ENCODE measurements around the gene SNX9.
"Not testable (repeated sequence)": the region's sequence is repeated elsewhere in the genome, so short reads cannot be mapped to it uniquely, and the experiment has no call there.

Gene SNX9

GRCh38 chr6:157927011-157927410, 104.0 kb downstream of the SNX9 start:
- no peak for DNase-seq (ENCODE audit: low read depth)

- DNase-seq (ENCODE audit: low read depth) = no peak
These were observed 105.4 kb downstream of the SNX9 start for GRCh38 chr6:157928428-157928827.

DNA sequence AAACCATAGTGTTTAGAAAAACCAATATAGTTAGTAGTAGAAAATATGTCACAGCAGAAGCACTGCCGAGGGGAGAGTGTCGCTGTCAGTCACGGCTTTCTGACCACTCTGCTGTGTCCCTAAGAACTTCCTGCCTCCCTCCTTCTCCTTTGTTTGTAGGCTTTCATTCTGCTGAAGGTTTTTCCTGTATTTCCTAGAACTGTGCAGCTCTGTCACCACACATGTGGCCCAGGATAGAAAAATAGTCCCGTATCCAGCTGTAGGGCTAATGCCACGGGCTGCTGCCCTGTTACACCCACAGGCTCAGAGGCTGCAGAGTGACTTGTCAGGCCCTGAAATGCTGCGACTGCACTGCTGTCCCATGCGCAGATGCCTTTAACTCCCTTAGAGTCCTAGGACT, 106.0 kb downstream of the SNX9 start:
- DNase-seq (ENCODE audit: low read depth) = no peak

- DNase-seq (ENCODE audit: low read depth) = no peak
These were observed 106.8 kb downstream of the SNX9 start for GRCh38 chr6:157929765-157930319.

DNA sequence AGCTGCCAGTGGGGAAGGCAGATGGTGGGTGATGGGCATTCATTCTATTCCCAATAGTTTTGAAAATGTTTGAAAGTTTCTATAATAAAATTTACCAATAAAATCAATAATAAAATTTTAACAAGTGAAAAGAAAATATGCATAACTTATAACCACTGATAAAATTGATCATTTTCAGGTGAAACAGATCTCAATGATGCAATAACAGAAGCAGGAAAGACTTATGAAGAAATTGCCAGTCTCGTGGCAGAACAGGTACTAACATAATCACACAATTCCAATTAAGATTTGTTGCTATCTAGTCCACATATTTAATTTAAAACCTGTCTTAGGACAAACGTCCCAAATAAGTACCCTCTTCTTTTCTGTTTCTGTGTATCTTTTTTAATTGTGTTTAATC, 112.7 kb downstream of the SNX9 start:
- DNase-seq (ENCODE audit: low read depth) = no peak

DNA sequence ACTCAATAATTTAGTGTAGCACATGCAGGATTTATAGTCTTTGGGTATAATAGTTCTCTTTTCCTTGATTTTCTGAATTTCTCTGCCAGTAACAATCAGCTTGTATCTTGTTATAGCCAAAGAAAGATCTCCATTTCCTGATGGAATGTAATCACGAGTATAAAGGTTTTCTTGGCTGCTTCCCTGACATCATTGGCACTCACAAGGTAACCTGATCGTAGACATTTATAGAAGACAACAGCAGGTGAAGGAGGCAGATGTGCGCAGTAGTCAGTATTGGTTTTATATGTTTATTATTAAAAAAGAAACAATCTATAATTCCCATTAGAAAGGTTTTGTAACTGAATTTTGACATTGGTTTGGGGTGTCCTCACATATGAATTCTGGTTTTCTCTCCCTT, 114.3 kb downstream of the SNX9 start:
- no peak for DNase-seq (ENCODE audit: low read depth)

DNA sequence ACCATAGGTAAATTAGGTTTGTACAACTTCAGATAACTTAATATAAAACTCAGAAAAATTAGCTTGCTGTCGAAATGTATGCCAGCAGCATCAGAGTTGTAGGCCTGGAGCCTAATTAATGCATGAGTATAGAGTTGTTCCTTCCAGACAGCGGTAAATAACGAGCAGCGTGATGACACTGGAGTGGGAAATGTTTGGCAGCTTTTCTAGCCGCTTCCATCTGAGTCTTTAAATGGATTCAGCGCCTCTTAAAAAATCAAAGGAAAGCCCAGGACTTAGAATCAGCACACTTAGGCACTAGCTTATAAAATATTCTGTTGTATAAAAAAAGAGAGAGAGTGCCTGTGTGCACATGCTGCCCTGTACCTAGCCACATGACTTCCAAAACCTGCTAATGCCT, 114.9 kb downstream of the SNX9 start:
- DNase-seq (ENCODE audit: low read depth) = no peak

- DNase-seq (ENCODE audit: low read depth) = not testable (repeated sequence)
These were observed 117.5 kb downstream of the SNX9 start for GRCh38 chr6:157940375-157941036.

- no peak for DNase-seq (ENCODE audit: low read depth)
These were observed 118.2 kb downstream of the SNX9 start for GRCh38 chr6:157941101-157941863.

GRCh38 chr6:157942351-157942750, 119.3 kb downstream of the SNX9 start:
- no peak for DNase-seq (ENCODE audit: low read depth)

DNA sequence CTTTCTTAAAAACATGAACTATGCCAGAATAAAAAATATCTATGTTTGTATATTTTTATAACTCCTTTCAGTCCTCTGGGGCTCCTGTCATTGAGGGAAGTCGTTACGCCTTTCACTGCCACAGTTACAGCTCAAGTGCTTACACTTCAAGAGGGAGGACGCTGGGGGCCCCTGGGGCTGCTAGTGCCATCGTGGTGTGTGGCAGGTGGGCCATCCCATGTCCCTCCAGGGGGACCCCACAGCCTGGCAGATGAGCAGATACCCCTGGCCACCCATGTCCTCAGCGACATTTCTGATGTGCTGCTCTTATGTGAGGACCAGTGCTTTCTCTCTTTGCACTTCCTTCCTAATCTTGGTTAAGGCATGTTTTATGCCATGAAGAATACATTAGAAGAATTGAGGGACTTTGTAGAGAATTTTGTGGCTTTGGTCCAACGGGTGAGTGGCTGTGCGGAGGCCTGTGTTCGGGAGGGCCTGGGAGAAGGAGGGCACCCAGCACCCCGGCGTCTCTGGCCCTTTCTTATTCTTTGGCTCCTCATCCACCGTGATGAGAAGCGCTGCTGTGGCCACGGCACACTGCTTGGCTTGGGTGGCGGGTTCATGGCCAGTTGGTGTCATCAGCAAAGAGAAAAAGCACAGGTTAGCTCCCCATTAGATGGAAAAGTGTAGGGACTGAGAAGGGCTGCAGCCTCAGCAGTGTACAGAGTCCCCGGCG, 120.4 kb downstream of the SNX9 start:
- DNase-seq (ENCODE audit: low read depth) = no peak

DNA sequence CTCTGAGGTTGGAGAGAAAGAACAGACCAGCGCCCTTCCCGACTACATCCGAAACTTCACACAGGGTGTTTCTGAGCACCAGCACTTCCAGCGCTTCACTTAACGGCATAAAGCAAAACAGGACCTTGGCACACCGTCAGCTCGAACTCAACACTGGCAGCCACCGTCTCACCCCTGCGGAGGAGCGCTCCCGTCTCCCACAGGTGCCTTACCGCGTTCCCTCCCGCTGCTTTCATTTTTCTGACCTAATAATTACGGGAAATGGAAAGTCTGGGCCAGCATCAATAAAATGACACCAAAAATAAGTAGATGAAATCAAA, 120.9 kb downstream of the SNX9 start:
- DNase-seq (ENCODE audit: low read depth) = no peak

DNA sequence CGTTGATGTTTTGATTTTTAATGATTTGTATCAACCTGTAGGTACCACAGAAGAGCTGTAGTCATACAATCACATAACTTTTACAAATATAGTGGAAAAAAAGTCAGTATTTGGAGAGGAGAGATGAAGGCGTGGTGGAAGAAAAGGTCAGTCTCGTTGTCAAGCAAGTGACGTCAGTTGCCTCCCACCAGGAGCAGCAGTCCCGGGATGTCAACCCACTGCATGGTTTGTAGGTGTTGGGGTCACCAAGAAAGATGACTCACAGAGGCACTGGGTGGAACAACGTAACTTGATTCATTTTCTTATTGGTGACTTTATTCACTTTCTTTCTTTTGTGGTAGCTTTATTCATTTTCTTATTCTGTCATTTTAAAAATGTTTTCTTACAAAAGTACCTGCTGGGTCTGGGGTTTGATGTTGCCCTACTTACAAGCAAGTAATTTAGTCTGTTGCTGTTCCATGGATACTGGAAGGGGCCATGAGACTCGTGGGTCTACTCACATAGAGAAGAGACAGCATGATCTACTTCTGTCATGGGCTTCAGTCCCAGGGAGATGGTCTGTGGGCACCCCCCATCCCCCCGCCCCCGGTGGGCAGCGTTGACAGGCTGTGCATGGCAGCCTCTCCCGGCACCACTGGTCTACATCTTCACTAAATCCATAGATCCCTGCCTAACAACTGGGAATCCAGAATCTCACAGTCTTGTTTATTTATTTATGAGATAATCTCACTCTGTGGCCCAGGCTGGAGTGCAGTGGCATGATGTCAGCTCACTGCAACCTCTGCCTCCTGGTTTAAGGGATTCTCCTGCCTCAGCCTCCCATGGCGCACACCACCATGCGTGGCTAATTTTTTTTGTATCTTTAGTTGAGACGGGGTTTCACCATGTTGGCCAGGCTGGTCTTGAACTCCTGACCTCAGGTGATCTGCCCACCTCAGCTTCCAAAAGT, 122.2 kb downstream of the SNX9 start:
- no peak for DNase-seq (ENCODE audit: low read depth)

GRCh38 chr6:157946053-157946617, 123.1 kb downstream of the SNX9 start:
- DNase-seq (ENCODE audit: low read depth) = no peak

- peak; percentile 17 for DNase-seq (ENCODE audit: low read depth)
These were observed 124.0 kb downstream of the SNX9 start for GRCh38 chr6:157946865-157947532.

DNA sequence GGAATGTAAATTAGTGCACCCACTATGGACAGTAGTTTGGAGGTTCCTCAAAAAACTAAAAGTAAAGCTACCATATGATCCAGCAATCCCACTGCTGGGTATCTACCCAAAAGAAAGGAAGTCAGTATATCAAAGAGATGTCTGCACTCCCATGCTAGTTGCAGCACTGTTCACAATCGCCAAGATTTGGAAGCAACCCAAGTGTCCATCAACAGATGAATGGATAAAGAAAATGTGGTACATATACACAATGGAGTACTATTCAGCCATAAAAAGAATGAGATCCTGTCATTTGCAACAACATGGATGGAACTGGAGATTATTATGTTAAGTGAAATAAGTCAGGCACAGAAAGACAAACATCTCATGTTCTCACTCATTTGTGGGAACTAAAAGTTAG, 127.9 kb downstream of the SNX9 start:
- not testable (repeated sequence) for DNase-seq (ENCODE audit: low read depth)

DNA sequence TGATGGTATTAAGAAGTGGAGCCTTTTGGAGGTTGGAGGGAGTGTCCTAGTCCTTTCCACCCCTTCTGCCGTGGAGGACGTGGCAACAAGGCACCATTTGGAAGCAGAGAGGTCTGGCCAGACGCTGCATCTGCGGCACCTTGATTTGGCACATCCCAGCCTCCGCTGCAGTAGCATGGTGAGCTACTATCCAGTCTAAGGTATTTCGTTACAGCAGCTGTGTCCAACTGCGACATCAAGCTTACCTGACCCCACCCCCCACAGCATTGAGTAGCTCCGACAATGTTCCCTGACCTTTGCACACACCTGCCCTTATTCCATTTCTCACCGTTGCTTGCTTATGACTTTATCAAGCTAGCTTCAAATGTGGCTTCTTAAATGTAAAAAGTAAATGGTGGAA, 128.8 kb downstream of the SNX9 start:
- DNase-seq (ENCODE audit: low read depth) = no peak

GRCh38 chr6:157952861-157953351, 129.9 kb downstream of the SNX9 start:
- DNase-seq (ENCODE audit: low read depth) = no peak

- no peak for DNase-seq (ENCODE audit: low read depth)
These were observed 130.6 kb downstream of the SNX9 start for GRCh38 chr6:157953580-157954091.

Measured in fibroblast of the conjunctiva (primary cell).